Prostate gland (tissue), 2 donors: ENCODE results near the gene CDK9. TPM values are rescaled to one million over a fixed set of nuclear protein-coding genes. Genes with fewer than 3 reads are reported as not detected.
A peak's percentile ranks its signal among the peaks of the same experiment; 100 is the strongest.

Experiments
- DNase-seq: peaks from one replicate; pipeline ENCODE4 v3.0.0-alpha.2; 2019; ENCODE audit warnings: low spot score
- H3K27ac ChIP-seq, 2 donors: fragments of 200-600 bp; sonication (generic); 2 replicates each; pipeline ENCODE4 v1.5.1; 2017 to 2019
- H3K27me3 ChIP-seq: fragments of 200-600 bp; sonication (generic); replicated peaks from 2 replicates; pipeline ENCODE4 v1.5.1; 2019; ENCODE audit not compliant: insufficient read depth
- H3K36me3 ChIP-seq, 2 donors: fragments of 200-600 bp; sonication (generic); 1 replicate in 1 of 2; 2 replicates in 1 of 2; pipeline versions ENCODE4 v1.5.1 to v1.8.1; 2017 to 2019
- H3K4me1 ChIP-seq: fragments of 200-600 bp; sonication (generic); replicated peaks from 2 replicates; pipeline ENCODE4 v1.5.1; 2019
- H3K4me3 ChIP-seq, 2 donors: fragments of 200-600 bp; sonication (generic); 2 replicates each; pipeline ENCODE4 v1.5.1; 2017 to 2019
- H3K9me3 ChIP-seq: fragments of 200-600 bp; sonication (generic); 2 replicates; pipeline ENCODE4 v1.5.1; 2017
- CTCF ChIP-seq, 4 experiments: fragments of 200-600 bp in 2 of 4; fragments of 450-650 bp in 2 of 4; sonication (generic) in 2 of 4; IDR thresholded peaks; 1 replicate in 3 of 4; 2 replicates in 1 of 4; pipeline ENCODE4 v1.5.1; 2016 to 2019; ENCODE audit warnings: antibody characterized with exemption in 4 of 4, mild to moderate bottlenecking in 2 of 4, moderate library complexity in 2 of 4
- POLR2A ChIP-seq: fragments of 450-650 bp; IDR thresholded peaks from one replicate; pipeline ENCODE4 v1.6.1; 2016; ENCODE audit warnings: antibody characterized with exemption, mild to moderate bottlenecking
- POLR2AphosphoS5 ChIP-seq: sonication (generic); formaldehyde crosslinking; IDR thresholded peaks from one replicate; pipeline ENCODE4 v1.6.1; 2017; ENCODE audit warnings: antibody characterized with exemption
- WGBS: methylation state at CpG from one replicate; pipeline ENCODE4 v1.1.5; 2018; 5-methylcytosine and 5-hydroxymethylcytosine counted together
- intact Hi-C: fragments of 100-400 bp; cut with DNase I; formaldehyde crosslinking; loops from one replicate; pipeline ENCODE4 v1.14.2; 2022
- total RNA-seq, 2 donors: library from RNA; depleted of rRNA; stranded (reverse); fragments of >200 nt; gene quantifications; one replicate each; pipeline ENCODE4 v1.1.0, GENCODE V29; 2016

The CDK9 gene
- total RNA-seq, 2 donors from 2014 or later = 60.3 to 130 TPM

- TF ChIP-seq POLR2AphosphoS5 = peak; percentile 44
- peak in 1 of 4 experiments; percentile 21 for TF ChIP-seq CTCF (IDR thresholded peaks at IDR 0.05)
- TF ChIP-seq POLR2A = peak; percentile 66
- intact Hi-C loops = loop anchor here (5.0 kb wide), 1 partner anchor 114 kb away; the partner anchor contains the start of gene ST6GALNAC4
- peak; percentile 79 for DNase-seq
- no peaks in the 10 kb centered on the region for H3K27me3 ChIP-seq
- peak within 1 kb of the TSS; percentile 63 for H3K4me3 ChIP-seq
- peaks cover 16% of the 10 kb centered on the region for H3K4me1 ChIP-seq
- H3K9me3 ChIP-seq = no peaks in the 10 kb centered on the region
- peaks cover 0 to 5% of the 10 kb centered on the region in 2 donors for H3K36me3 ChIP-seq
- under 1% methylated on average over 35 of the region's 83 CpGs for WGBS
- H3K27ac ChIP-seq = peak within 1 kb of the TSS; percentile 92 to 93
Observed at GRCh38 chr9:127802576-127803443, 17.0 kb downstream of the CDK9 start, which contains the start of gene FPGS. Gene FPGS (plus strand): TSS chr9:127802882. CDS start chr9:127802925, 43 bp downstream.

GRCh38 chr9:127803507-127804352, 17.9 kb downstream of the CDK9 start:
- Histone ChIP-seq H3K9me3 (no peaks in the 10 kb centered on the region), H3K4me3 (peak overlapping the region; percentile 63), H3K27ac (peak overlapping the region; percentile 92 to 93), H3K36me3 (peaks cover 0 to 5% of the 10 kb centered on the region in 2 donors), H3K27me3 (no peaks in the 10 kb centered on the region), H3K4me1 (peaks cover 16% of the 10 kb centered on the region)
- TF ChIP-seq CTCF (IDR thresholded peaks at IDR 0.05) (no peak), POLR2AphosphoS5 (no peak), POLR2A (no peak)
- intact Hi-C loops = loop anchor here (5.0 kb wide), 1 partner anchor 114 kb away; the partner anchor contains the start of gene ST6GALNAC4
- no peak for DNase-seq
- 40% methylated on average over 18 of the region's 18 CpGs for WGBS

DNA sequence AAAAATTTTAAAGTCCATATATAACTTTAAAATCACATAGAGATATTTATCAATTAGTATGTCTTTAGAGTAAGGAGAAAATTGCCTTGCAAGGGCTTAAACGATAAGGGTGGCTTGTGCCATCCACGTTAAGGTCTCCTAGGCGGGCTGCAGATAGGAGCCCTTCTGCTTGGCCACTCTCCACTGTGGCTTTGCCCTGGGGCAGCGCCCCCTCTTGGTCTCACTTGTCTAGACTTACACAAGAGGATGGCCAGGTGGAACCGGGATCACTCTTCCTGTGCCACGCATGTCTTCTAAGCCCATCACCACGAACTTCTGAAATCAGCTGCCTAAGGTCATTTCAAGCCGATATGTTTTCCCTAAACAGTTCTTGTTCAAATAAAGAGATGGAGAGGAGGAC, 19.8 kb downstream of the CDK9 start:
- Histone ChIP-seq H3K36me3 (peaks cover 0 to 5% of the 10 kb centered on the region in 2 donors), H3K9me3 (no peaks in the 10 kb centered on the region), H3K4me3 (no peak overlapping the region), H3K27ac (no peak overlapping the region), H3K27me3 (no peaks in the 10 kb centered on the region), H3K4me1 (peaks cover 16% of the 10 kb centered on the region)
- intact Hi-C loops = no loop called here
- TF ChIP-seq POLR2A (no peak), CTCF (IDR thresholded peaks at IDR 0.05) (peak in 1 of 4 experiments; percentile 20)
- DNase-seq = no peak
- WGBS = 82% methylated on average over 8 of the region's 8 CpGs

DNA sequence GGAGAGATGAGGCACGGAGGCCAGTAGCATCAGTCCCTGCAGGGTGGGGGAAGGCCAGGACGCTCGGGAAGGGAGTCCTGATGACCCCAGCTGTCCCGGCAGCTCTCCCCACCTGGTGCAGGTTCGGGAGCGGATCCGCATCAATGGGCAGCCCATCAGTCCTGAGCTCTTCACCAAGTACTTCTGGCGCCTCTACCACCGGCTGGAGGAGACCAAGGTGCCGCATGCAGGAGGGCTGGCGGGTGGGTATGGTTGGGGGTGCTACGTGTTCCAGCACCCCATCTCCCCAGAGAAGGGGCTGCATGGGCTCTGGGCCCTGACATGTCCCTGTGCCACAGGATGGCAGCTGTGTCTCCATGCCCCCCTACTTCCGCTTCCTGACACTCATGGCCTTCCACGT, 21.0 kb downstream of the CDK9 start:
- no peaks in the 10 kb centered on the region for H3K27me3 ChIP-seq
- H3K4me1 ChIP-seq = peaks cover 13% of the 10 kb centered on the region
- 93% methylated on average over 14 of the region's 14 CpGs for WGBS
- H3K9me3 ChIP-seq = no peaks in the 10 kb centered on the region
- peaks cover 0 to 5% of the 10 kb centered on the region in 2 donors for H3K36me3 ChIP-seq
- no peak overlapping the region for H3K27ac ChIP-seq
- intact Hi-C loops = no loop called here
- TF ChIP-seq CTCF (IDR thresholded peaks at IDR 0.05) (no peak), POLR2AphosphoS5 (no peak), POLR2A (no peak)
- H3K4me3 ChIP-seq = no peak overlapping the region
- no peak for DNase-seq
